H1 (cell line): Measurements from ENCODE around the gene TANC1. TPM values are rescaled to one million over a fixed set of nuclear protein-coding genes. Genes with fewer than 3 reads are reported as not detected.

Source experiments
- CTCF ChIA-PET: fragments of 300-600 bp; sonication (Branson Sonifier 250); formaldehyde crosslinking; loops from one replicate; lab custom pipeline; 2021; ENCODE audit not compliant: partially characterized antibody; lab: Charles Lee
- POLR2A ChIA-PET: fragments of 300-600 bp; sonication (Branson Sonifier 250); formaldehyde crosslinking; loops from one replicate; lab custom pipeline; 2021; ENCODE audit warnings: inconsistent platforms; ENCODE audit not compliant: partially characterized antibody; lab: Charles Lee
- DNase-seq, 2 experiments: peaks; one replicate each; pipeline versions ENCODE4 v3.0.0 to v3.0.0-alpha.2; 2010 to 2022; ENCODE audit warnings: low spot score in 2 of 2, low read depth in 1 of 2, mixed read lengths in 1 of 2
- FAIRE-seq: peaks from 2 replicates; lab custom pipeline; 2011; peaks lifted over from hg19 to GRCh38; lab: Jason Lieb, UNC
- H2AFZ ChIP-seq: 2 replicates; pipeline ENCODE4 v1.8.1; 2012; ENCODE audit warnings: low read length, inconsistent platforms
- H2AK5ac ChIP-seq: 2 replicates; pipeline ENCODE4 v1.6.1; 2013; ENCODE audit warnings: low read depth, low read length
- H2BK120ac ChIP-seq: replicated peaks from 2 replicates; pipeline ENCODE3; 2013; ENCODE audit warnings: low read depth, low read length, inconsistent platforms
- H2BK12ac ChIP-seq: 2 replicates; pipeline ENCODE4 v1.6.1; 2013; ENCODE audit warnings: low read depth, low read length
- H2BK15ac ChIP-seq: 2 replicates; pipeline ENCODE4 v1.6.1; 2013; ENCODE audit warnings: low read length
- H2BK20ac ChIP-seq: 2 replicates; pipeline ENCODE4 v1.6.1; 2013; ENCODE audit warnings: low read length
- H2BK5ac ChIP-seq: 2 replicates; pipeline ENCODE4 v1.6.1; 2013; ENCODE audit warnings: low read depth, low read length
- H3K14ac ChIP-seq: 2 replicates; pipeline ENCODE4 v1.6.1; 2013; ENCODE audit warnings: inconsistent platforms; ENCODE audit not compliant: insufficient read length
- H3K18ac ChIP-seq: 2 replicates; pipeline ENCODE4 v1.6.1; 2013; ENCODE audit warnings: low read length; ENCODE audit errors: extremely low read depth
- H3K23ac ChIP-seq: 2 replicates; pipeline ENCODE4 v1.6.1; 2013; ENCODE audit warnings: inconsistent platforms; ENCODE audit not compliant: insufficient read length
- H3K23me2 ChIP-seq: 2 replicates; pipeline ENCODE4 v1.6.1; 2013; ENCODE audit warnings: low read depth, low read length
- H3K27ac ChIP-seq: 2 replicates; pipeline ENCODE4 v1.6.1; 2011; ENCODE audit warnings: low read depth, low read length, inconsistent platforms
- H3K27me3 ChIP-seq, 4 experiments: replicated peaks in 1 of 4; 1 replicate in 1 of 4; 2 replicates in 3 of 4; pipeline versions ENCODE4 v1.6.1 to v1.8.1; 2011 to 2013; ENCODE audit warnings: low read length in 3 of 4, mild to moderate bottlenecking in 3 of 4, inconsistent platforms in 2 of 4, mixed read lengths in 2 of 4, moderate library complexity in 1 of 4; ENCODE audit not compliant: control insufficient read depth in 3 of 4, insufficient read depth in 3 of 4; ENCODE audit errors: extremely low read depth in 1 of 4
- H3K36me3 ChIP-seq, 4 experiments: 2 replicates each; pipeline versions ENCODE4 v1.6.1 to v1.8.1; 2011 to 2013; ENCODE audit warnings: mild to moderate bottlenecking in 4 of 4, low read length in 3 of 4, moderate library complexity in 2 of 4, control low read depth in 1 of 4, inconsistent platforms in 1 of 4; ENCODE audit not compliant: insufficient read depth in 4 of 4, control insufficient read depth in 2 of 4
- H3K4ac ChIP-seq: replicated peaks from 2 replicates; pipeline ENCODE3; 2013; ENCODE audit warnings: low read length, low read depth, mixed read lengths, inconsistent platforms; ENCODE audit not compliant: insufficient read length
- H3K4me1 ChIP-seq, 4 experiments: replicated peaks in 1 of 4; 1 replicate in 1 of 4; 2 replicates in 3 of 4; pipeline versions ENCODE4 v1.6.1 to v1.8.1; 2011 to 2013; ENCODE audit warnings: low read length in 3 of 4, inconsistent platforms in 2 of 4, mixed read lengths in 1 of 4; ENCODE audit not compliant: insufficient read depth in 4 of 4, control insufficient read depth in 3 of 4
- H3K4me2 ChIP-seq, 2 experiments: 2 replicates each; pipeline versions ENCODE4 v1.6.1 to v1.8.1; 2011 to 2013; ENCODE audit warnings: low read depth in 2 of 2, low read length in 2 of 2, control low read depth in 1 of 2, inconsistent platforms in 1 of 2, mild to moderate bottlenecking in 1 of 2; ENCODE audit not compliant: insufficient read depth in 1 of 2
- H3K4me3 ChIP-seq, 4 experiments: fragments of 200-600, 300-600 bp in 1 of 4; sonication (generic), shearing (Covaris generic), sonication (Bioruptor Twin) in 1 of 4; 2 replicates each; pipeline versions ENCODE4 v1.5.1 to v1.8.1; 2011 to 2016; ENCODE audit warnings: low read length in 4 of 4, low read depth in 3 of 4, control low read depth in 2 of 4, inconsistent platforms in 2 of 4, mild to moderate bottlenecking in 2 of 4, mixed read lengths in 1 of 4, moderate library complexity in 1 of 4; ENCODE audit not compliant: insufficient read depth in 2 of 4; ENCODE audit errors: extremely low read depth in 1 of 4
- H3K56ac ChIP-seq: replicated peaks from 2 replicates; pipeline ENCODE3; 2013; ENCODE audit warnings: low read depth, mild to moderate bottlenecking, mixed read lengths, low read length, inconsistent platforms; ENCODE audit not compliant: insufficient read length
- H3K79me1 ChIP-seq: 2 replicates; pipeline ENCODE4 v1.6.1; 2013; ENCODE audit warnings: low read depth, low read length, control low read depth
- H3K79me2 ChIP-seq, 2 experiments: 2 replicates each; pipeline versions ENCODE4 v1.6.1 to v1.8.1; 2012 to 2013; ENCODE audit warnings: low read length in 2 of 2, mild to moderate bottlenecking in 2 of 2, inconsistent platforms in 1 of 2; ENCODE audit not compliant: insufficient read depth in 2 of 2, control insufficient read depth in 1 of 2
- H3K9ac ChIP-seq, 4 experiments: replicated peaks in 1 of 4; 1 replicate in 1 of 4; 2 replicates in 3 of 4; pipeline versions ENCODE4 v1.6.1 to v1.8.1; 2011 to 2013; ENCODE audit warnings: low read depth in 3 of 4, low read length in 3 of 4, control low read depth in 2 of 4, mild to moderate bottlenecking in 2 of 4, moderate library complexity in 2 of 4, inconsistent platforms in 1 of 4; ENCODE audit errors: extremely low read depth in 1 of 4
- H3K9me3 ChIP-seq, 2 experiments: 2 replicates each; pipeline versions ENCODE4 v1.6.1 to v1.8.1; 2012 to 2013; ENCODE audit warnings: mild to moderate bottlenecking in 2 of 2, moderate library complexity in 2 of 2, control low read depth in 1 of 2, inconsistent platforms in 1 of 2, low read depth in 1 of 2, low read length in 1 of 2, mixed read lengths in 1 of 2; ENCODE audit not compliant: insufficient read depth in 2 of 2
- H4K20me1 ChIP-seq, 2 experiments: replicated peaks in 1 of 2; 2 replicates each; pipeline versions ENCODE3 to v1.8.1; 2011 to 2013; ENCODE audit warnings: inconsistent platforms in 2 of 2, low read length in 2 of 2, mild to moderate bottlenecking in 1 of 2; ENCODE audit not compliant: insufficient read depth in 2 of 2, control insufficient read depth in 1 of 2
- H4K5ac ChIP-seq: 2 replicates; pipeline ENCODE4 v1.6.1; 2013; ENCODE audit warnings: low read length, low read depth, mixed read lengths, inconsistent platforms; ENCODE audit not compliant: insufficient read length
- H4K8ac ChIP-seq: 2 replicates; pipeline ENCODE4 v1.8.0; 2013; ENCODE audit warnings: mild to moderate bottlenecking, moderate library complexity, low read length, inconsistent platforms; ENCODE audit not compliant: insufficient read depth; ENCODE audit errors: extremely low read depth
- H4K91ac ChIP-seq: replicated peaks from 2 replicates; pipeline ENCODE3; 2013; ENCODE audit warnings: low read length, mixed read lengths, inconsistent platforms; ENCODE audit not compliant: insufficient read length
- EGR1 ChIP-seq: IDR thresholded peaks from 2 replicates; pipeline ENCODE4 v1.6.1; 2011; ENCODE audit warnings: low read depth, low read length, borderline replicate concordance
- EZH2 ChIP-seq: fragments of 200-600 bp; sonication (generic); IDR thresholded peaks from 2 replicates; pipeline ENCODE4 v1.7.1; 2012; ENCODE audit warnings: low read depth, mild to moderate bottlenecking, moderate library complexity, low read length, inconsistent platforms; ENCODE audit not compliant: severe bottlenecking
- HDAC2 ChIP-seq, 2 experiments: fragments of 300-600 bp in 1 of 2; sonication (generic) in 1 of 2; IDR thresholded peaks; 2 replicates each; pipeline ENCODE4 v1.6.1; 2011 to 2012; ENCODE audit warnings: low read depth in 2 of 2, low read length in 2 of 2, mild to moderate bottlenecking in 2 of 2, moderate library complexity in 2 of 2, borderline replicate concordance in 1 of 2, inconsistent platforms in 1 of 2
- JUND ChIP-seq: IDR thresholded peaks from 2 replicates; pipeline ENCODE4 v1.6.1; 2011; ENCODE audit warnings: mild to moderate bottlenecking, improper control_type of control experiment, low read length
- NRF1 ChIP-seq: IDR thresholded peaks from 2 replicates; pipeline ENCODE4 v1.6.1; 2011; ENCODE audit warnings: mild to moderate bottlenecking, low read depth, low read length, improper control_type of control experiment
- PHF8 ChIP-seq: fragments of 200-600 bp; sonication (generic); conservative IDR thresholded peaks from 2 replicates; pipeline ENCODE4 v1.7.1; 2012; ENCODE audit warnings: low read depth, mild to moderate bottlenecking, inconsistent platforms, low read length, moderate library complexity
- SP4 ChIP-seq: IDR thresholded peaks from 2 replicates; pipeline ENCODE4 v1.6.1; 2012; ENCODE audit warnings: low read length, inconsistent platforms
- WGBS, 2 experiments: shearing (Covaris generic) in 1 of 2; methylation state at CpG; one replicate each; pipeline versions ENCODE4 v1.1.6 to v1.1.7; 2013 to 2015; ENCODE audit warnings: low lambda C conversion rate in 2 of 2, mixed read lengths in 2 of 2, inconsistent platforms in 1 of 2, low coverage in 1 of 2, missing lambda C conversion rate in 1 of 2; ENCODE audit not compliant: insufficient replicate concordance in 2 of 2, insufficient coverage in 1 of 2, insufficient read length in 1 of 2; ENCODE audit errors: extremely low coverage in 1 of 2, missing lambda C conversion rate in 1 of 2; 5-methylcytosine and 5-hydroxymethylcytosine counted together
- polyA plus RNA-seq, 7 experiments: library from polyadenylated mRNA; depleted of rRNA in 3 of 7; stranded (reverse) in 5 of 7; unstranded in 2 of 7; fragments of >200 nt in 5 of 7; fragments of 200-250 nt in 2 of 7; gene quantifications; 1 replicate in 5 of 7; 2 replicates in 1 of 7; 4 replicates in 1 of 7; pipeline versions ENCODE4 v1.2.1 to v1.2.3, GENCODE V29; 2011 to 2013; ENCODE audit warnings: missing spikeins in 2 of 7, mixed read lengths in 2 of 7
- total RNA-seq: library from RNA; stranded (reverse); fragmentation: NEBNext Ultra II Directional; extraction: Animal tissue kit (Norgen Biotek cat#: 25700); gene quantifications from 2 replicates; pipeline ENCODE4 v1.2.1, GENCODE V29; 2021
- TF ChIP-seq, protein P1 (sequence below), 3 experiments: IDR thresholded peaks; 1 replicate in 2 of 3; 2 replicates in 1 of 3; pipeline versions ENCODE4 v1.5.1 to v1.6.1; 2011; ENCODE audit warnings: low read length in 3 of 3, mild to moderate bottlenecking in 3 of 3, inconsistent platforms in 2 of 3, low read depth in 1 of 3, moderate library complexity in 1 of 3; ENCODE audit not compliant: insufficient read depth in 1 of 3; ENCODE audit errors: control extremely low read depth in 1 of 3

TANC1 gene
- total and polyA plus RNA-seq, 2 of the 8 experiments (the other 6 are each of a cell fraction or from before 2014, with no cell fraction given), result 4.1 to 7.6 TPM

DNA sequence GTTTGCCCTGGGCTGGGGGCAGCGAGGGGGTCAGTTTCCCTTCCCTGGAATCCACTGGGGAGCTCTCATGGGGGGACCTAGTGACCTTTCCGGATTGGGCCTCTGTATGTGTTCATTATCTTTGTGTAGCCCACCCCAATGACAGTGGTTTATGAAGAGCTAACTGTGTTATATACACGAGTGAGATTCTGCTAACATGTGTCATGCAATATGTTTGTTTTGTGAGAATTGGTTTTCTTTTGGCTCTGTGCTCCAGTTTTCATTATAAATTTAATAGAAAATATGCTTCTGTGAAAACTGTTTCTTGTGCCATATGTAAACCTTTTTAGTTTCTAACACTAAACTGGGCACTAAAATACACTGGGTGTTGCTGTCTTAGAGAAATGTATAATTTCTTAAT lies 207.5 kb downstream of the TANC1 start:
- Histone ChIP-seq H2AFZ (no peak overlapping the region), H3K4me2 (no peak overlapping the region), H4K5ac (no peak overlapping the region)
- TF ChIP-seq EZH2, result no peak
- no peak for TF ChIP-seq SP4
- no peak for TF ChIP-seq EGR1
- no peak for TF ChIP-seq NRF1
- TF ChIP-seq JUND, result no peak
- TF ChIP-seq HDAC2 (IDR thresholded peaks at IDR 0.05; ENCODE audit: borderline replicate concordance in 1 of 2, low read depth in 2 of 2, low read length in 2 of 2), result no peak
- no peak for TF ChIP-seq PHF8
- TF ChIP-seq, protein P1, sequence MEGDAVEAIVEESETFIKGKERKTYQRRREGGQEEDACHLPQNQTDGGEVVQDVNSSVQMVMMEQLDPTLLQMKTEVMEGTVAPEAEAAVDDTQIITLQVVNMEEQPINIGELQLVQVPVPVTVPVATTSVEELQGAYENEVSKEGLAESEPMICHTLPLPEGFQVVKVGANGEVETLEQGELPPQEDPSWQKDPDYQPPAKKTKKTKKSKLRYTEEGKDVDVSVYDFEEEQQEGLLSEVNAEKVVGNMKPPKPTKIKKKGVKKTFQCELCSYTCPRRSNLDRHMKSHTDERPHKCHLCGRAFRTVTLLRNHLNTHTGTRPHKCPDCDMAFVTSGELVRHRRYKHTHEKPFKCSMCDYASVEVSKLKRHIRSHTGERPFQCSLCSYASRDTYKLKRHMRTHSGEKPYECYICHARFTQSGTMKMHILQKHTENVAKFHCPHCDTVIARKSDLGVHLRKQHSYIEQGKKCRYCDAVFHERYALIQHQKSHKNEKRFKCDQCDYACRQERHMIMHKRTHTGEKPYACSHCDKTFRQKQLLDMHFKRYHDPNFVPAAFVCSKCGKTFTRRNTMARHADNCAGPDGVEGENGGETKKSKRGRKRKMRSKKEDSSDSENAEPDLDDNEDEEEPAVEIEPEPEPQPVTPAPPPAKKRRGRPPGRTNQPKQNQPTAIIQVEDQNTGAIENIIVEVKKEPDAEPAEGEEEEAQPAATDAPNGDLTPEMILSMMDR (IDR thresholded peaks at IDR 0.05; ENCODE audit: control extremely low read depth in 1 of 3, insufficient read depth in 1 of 3, low read depth in 1 of 3, low read length in 3 of 3), result no peak
- TF ChIP-seq, all 59 proteins: peak for 0
- CTCF ChIA-PET, result interaction anchor here (0.8 to 1.4 kb wide), 7 partner anchors 9 to 307 kb away, joined by 3 to 7 read pairs (median 3); no protein-coding TSS in a partner anchor
- H4K8ac ChIP-seq, result no peak overlapping the region
- no peak overlapping the region for H2BK15ac ChIP-seq
- H3K79me2 ChIP-seq, result no peaks in the 10 kb centered on the region
- no peak overlapping the region for H3K14ac ChIP-seq
- no peaks in the 10 kb centered on the region for H4K20me1 ChIP-seq
- DNase-seq (no peak), FAIRE-seq (no peak)
- H2AK5ac ChIP-seq, result no peak overlapping the region
- H3K9ac ChIP-seq, result no peak overlapping the region
- no peak overlapping the region for H3K56ac ChIP-seq
- no peaks in the 10 kb centered on the region for H3K23me2 ChIP-seq
- H3K79me1 ChIP-seq, result no peaks in the 10 kb centered on the region
- WGBS, 2 experiments, result 91% methylated on average over 3 of the region's 3 CpGs; no CpG with 5 or more reads in 1 of the 2 experiments
- H3K27ac ChIP-seq, result no peak overlapping the region
- no peaks in the 10 kb centered on the region for H3K27me3 ChIP-seq
- H3K4me1 ChIP-seq, result no peaks in the 10 kb centered on the region
- H3K4ac ChIP-seq, result no peak overlapping the region
- H4K91ac ChIP-seq, result no peak overlapping the region
- H3K23ac ChIP-seq, result no peak overlapping the region
- no peak overlapping the region for H2BK5ac ChIP-seq
- no peak overlapping the region for H3K4me3 ChIP-seq
- H2BK120ac ChIP-seq, result no peak overlapping the region
- H3K9me3 ChIP-seq, result no peaks in the 10 kb centered on the region
- no peak overlapping the region for H3K18ac ChIP-seq
- H2BK20ac ChIP-seq, result no peak overlapping the region
- H2BK12ac ChIP-seq, result no peak overlapping the region
- no peaks in the 10 kb centered on the region for H3K36me3 ChIP-seq
- POLR2A ChIA-PET, result no interaction called here
